ENCODE results near the gene TLR7. TPM values are rescaled to one million over a fixed set of nuclear protein-coding genes. Genes with fewer than 3 reads are reported as not detected.

TLR7 gene
- total and polyA plus RNA-seq, 2 donors from 2014 or later: 0.52 to 1.7 TPM

DNA sequence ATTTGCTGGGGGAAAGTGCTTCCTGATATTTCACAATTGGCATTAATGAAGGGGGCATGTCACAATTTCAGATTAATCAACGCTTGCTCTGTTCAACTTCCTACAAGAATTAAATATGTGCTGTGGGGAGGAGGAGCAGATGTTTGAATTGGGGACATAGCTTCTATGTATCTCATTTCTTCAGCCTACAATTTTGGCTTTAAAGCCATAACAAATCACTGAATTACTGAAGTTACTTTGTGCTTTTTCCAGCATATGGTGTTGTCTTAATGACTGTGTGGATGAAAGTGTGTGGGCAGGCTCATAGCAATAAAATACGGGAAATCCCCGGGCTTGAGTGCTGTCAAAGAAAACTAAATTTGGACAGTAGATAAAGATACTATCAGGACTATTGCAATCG lies 813 bp downstream of the TLR7 start:
- no peaks in the 10 kb centered on the region for H3K27me3 ChIP-seq (ENCODE audit: control insufficient read depth, insufficient read depth, low read length)
- no peak for FAIRE-seq
- TF ChIP-seq, protein P1, sequence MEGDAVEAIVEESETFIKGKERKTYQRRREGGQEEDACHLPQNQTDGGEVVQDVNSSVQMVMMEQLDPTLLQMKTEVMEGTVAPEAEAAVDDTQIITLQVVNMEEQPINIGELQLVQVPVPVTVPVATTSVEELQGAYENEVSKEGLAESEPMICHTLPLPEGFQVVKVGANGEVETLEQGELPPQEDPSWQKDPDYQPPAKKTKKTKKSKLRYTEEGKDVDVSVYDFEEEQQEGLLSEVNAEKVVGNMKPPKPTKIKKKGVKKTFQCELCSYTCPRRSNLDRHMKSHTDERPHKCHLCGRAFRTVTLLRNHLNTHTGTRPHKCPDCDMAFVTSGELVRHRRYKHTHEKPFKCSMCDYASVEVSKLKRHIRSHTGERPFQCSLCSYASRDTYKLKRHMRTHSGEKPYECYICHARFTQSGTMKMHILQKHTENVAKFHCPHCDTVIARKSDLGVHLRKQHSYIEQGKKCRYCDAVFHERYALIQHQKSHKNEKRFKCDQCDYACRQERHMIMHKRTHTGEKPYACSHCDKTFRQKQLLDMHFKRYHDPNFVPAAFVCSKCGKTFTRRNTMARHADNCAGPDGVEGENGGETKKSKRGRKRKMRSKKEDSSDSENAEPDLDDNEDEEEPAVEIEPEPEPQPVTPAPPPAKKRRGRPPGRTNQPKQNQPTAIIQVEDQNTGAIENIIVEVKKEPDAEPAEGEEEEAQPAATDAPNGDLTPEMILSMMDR (IDR thresholded peaks at IDR 0.05; ENCODE audit: borderline replicate concordance, extremely low read depth, insufficient read depth): no peak
- no peaks in the 10 kb centered on the region for H3K9me3 ChIP-seq (ENCODE audit: control insufficient read depth in 2 of 3, insufficient read depth in 1 of 3, low read length in 3 of 3)
- H3K9ac ChIP-seq (ENCODE audit: low read length in 3 of 3): no peak overlapping the region
- no peak overlapping the region for H3K27ac ChIP-seq (ENCODE audit: low read depth in 2 of 2, low read length in 2 of 2)
- H3K36me3 ChIP-seq (ENCODE audit: control insufficient read depth in 2 of 3, insufficient read depth in 3 of 3, low read length in 3 of 3): no peaks in the 10 kb centered on the region
- no peak for DNase-seq
- no peak overlapping the region for H3K4me3 ChIP-seq (ENCODE audit: low read length in 3 of 3)
- intact Hi-C loops (cut with DNase I): no loop called here
- no peaks in the 10 kb centered on the region for H3K4me1 ChIP-seq (ENCODE audit: control insufficient read depth in 2 of 3, insufficient read depth in 2 of 3, low read depth in 1 of 3, low read length in 3 of 3)

DNA sequence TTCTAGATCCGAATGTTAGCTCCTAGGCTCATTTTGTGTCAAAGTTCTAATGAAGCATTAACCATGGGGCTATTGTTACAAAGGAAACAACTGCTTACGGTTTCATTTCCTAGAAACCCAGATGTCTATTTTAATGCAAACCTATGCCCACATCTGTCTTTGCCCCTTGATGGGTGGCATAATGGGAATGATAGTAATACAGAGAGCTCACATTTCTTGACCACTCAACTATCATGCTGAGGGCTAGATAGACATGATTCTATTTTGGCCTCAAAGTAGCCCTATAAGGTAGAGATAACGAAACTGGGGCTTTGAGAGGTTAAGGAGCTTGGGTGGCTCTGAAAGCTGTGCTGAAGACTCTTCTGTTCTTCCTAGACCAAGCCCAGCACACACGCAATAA lies 1.9 kb downstream of the TLR7 start:
- Histone ChIP-seq H3K36me3 (ENCODE audit: control insufficient read depth in 2 of 3, insufficient read depth in 3 of 3, low read length in 3 of 3) (no peaks in the 10 kb centered on the region), H3K9me3 (ENCODE audit: control insufficient read depth in 2 of 3, insufficient read depth in 1 of 3, low read length in 3 of 3) (no peaks in the 10 kb centered on the region), H3K4me3 (ENCODE audit: low read length in 3 of 3) (no peak overlapping the region), H3K4me1 (ENCODE audit: control insufficient read depth in 2 of 3, insufficient read depth in 2 of 3, low read depth in 1 of 3, low read length in 3 of 3) (no peaks in the 10 kb centered on the region), H3K9ac (ENCODE audit: low read length in 3 of 3) (no peak overlapping the region), H3K27ac (ENCODE audit: low read depth in 2 of 2, low read length in 2 of 2) (no peak overlapping the region), H3K27me3 (ENCODE audit: control insufficient read depth, insufficient read depth, low read length) (no peaks in the 10 kb centered on the region)
- TF ChIP-seq, protein P1 (IDR thresholded peaks at IDR 0.05; ENCODE audit: borderline replicate concordance, extremely low read depth, insufficient read depth): no peak
- DNase-seq (no peak), FAIRE-seq (no peak)
- intact Hi-C loops (cut with DNase I): no loop called here

DNA sequence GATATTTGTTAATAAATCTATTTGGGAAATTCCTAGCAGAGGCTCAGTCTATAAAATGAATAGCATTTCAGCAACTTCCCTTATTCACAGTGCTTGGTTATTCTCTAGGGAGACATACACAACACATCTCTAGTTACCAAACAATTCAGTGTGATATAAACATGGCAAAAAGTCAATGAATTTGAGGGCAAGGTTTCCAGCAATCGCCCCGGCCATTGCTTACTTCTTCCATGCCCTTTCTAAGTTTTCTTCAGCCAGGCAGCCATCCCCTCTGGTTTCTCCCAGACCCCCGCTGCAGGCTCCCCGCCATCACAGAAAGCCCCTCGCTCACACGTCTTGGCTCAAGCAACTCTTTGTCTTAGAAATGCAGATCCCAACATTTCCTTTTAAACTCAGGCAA lies 4.4 kb downstream of the TLR7 start:
- intact Hi-C loops (cut with DNase I): no loop called here
- H3K4me3 ChIP-seq (ENCODE audit: low read length in 3 of 3): no peak overlapping the region
- no peaks in the 10 kb centered on the region for H3K27me3 ChIP-seq (ENCODE audit: control insufficient read depth, insufficient read depth, low read length)
- TF ChIP-seq, protein P1 (IDR thresholded peaks at IDR 0.05; ENCODE audit: borderline replicate concordance, extremely low read depth, insufficient read depth): no peak
- H3K4me1 ChIP-seq (ENCODE audit: control insufficient read depth in 2 of 3, insufficient read depth in 2 of 3, low read depth in 1 of 3, low read length in 3 of 3): no peaks in the 10 kb centered on the region
- H3K36me3 ChIP-seq (ENCODE audit: control insufficient read depth in 2 of 3, insufficient read depth in 3 of 3, low read length in 3 of 3): no peaks in the 10 kb centered on the region
- no peak overlapping the region for H3K27ac ChIP-seq (ENCODE audit: low read depth in 2 of 2, low read length in 2 of 2)
- DNase-seq: no peak
- H3K9me3 ChIP-seq (ENCODE audit: control insufficient read depth in 2 of 3, insufficient read depth in 1 of 3, low read length in 3 of 3): no peaks in the 10 kb centered on the region
- no peak for FAIRE-seq
- H3K9ac ChIP-seq (ENCODE audit: low read length in 3 of 3): no peak overlapping the region

DNA sequence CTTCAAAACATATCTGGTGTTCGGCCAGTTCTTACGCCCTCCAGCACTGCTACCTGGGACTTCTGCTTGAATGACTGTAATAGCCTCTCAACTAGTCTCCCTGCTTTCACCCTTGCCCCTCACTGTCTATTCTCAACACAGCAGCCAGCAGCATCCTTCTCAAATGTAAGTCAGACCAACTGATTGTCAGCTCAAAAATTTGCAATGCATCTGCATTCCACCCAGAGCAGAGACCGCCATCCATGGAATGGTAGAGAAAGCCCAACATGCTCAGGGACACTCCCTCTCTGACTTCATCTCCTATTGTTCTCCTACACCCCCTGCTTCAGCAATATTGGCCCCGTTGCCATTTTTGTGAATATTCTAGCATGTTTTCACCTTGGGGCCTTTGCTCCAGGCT lies 5.9 kb downstream of the TLR7 start:
- H3K4me1 ChIP-seq (ENCODE audit: control insufficient read depth in 2 of 3, insufficient read depth in 2 of 3, low read depth in 1 of 3, low read length in 3 of 3): no peaks in the 10 kb centered on the region
- H3K9ac ChIP-seq (ENCODE audit: low read length in 3 of 3): no peak overlapping the region
- no peak overlapping the region for H3K27ac ChIP-seq (ENCODE audit: low read depth in 2 of 2, low read length in 2 of 2)
- H3K36me3 ChIP-seq (ENCODE audit: control insufficient read depth in 2 of 3, insufficient read depth in 3 of 3, low read length in 3 of 3): no peaks in the 10 kb centered on the region
- DNase-seq: no peak
- TF ChIP-seq, protein P1 (IDR thresholded peaks at IDR 0.05; ENCODE audit: borderline replicate concordance, extremely low read depth, insufficient read depth): no peak
- intact Hi-C loops (cut with DNase I): no loop called here
- no peaks in the 10 kb centered on the region for H3K9me3 ChIP-seq (ENCODE audit: control insufficient read depth in 2 of 3, insufficient read depth in 1 of 3, low read length in 3 of 3)
- no peaks in the 10 kb centered on the region for H3K27me3 ChIP-seq (ENCODE audit: control insufficient read depth, insufficient read depth, low read length)
- FAIRE-seq: no peak
- H3K4me3 ChIP-seq (ENCODE audit: low read length in 3 of 3): no peak overlapping the region
